K562 (cell line): ENCODE results near the gene TBL2. TPM values are rescaled to one million over a fixed set of nuclear protein-coding genes. Genes with fewer than 3 reads are reported as not detected.

Experiments used
- CBFA2T3 ChIP-seq: fragments of 450-650 bp; IDR thresholded peaks from 2 replicates; pipeline ENCODE4 v1.6.1; 2017
- CHCHD3 ChIP-seq: fragments of 250-450 bp; sonication (Bioruptor Pico); IDR thresholded peaks from 2 replicates; pipeline ENCODE4 v2.1.2; 2022; ENCODE audit warnings: mild to moderate bottlenecking
- CREB1 ChIP-seq, 2 experiments: sonication (generic) in 1 of 2; formaldehyde crosslinking in 1 of 2; IDR thresholded peaks; 2 replicates each; pipeline versions ENCODE4 v1.6.1 to v1.8.0; 2012 to 2022; ENCODE audit warnings: inconsistent platforms in 1 of 2, mild to moderate bottlenecking in 1 of 2, missing genetic modification reagents in 1 of 2, moderate library complexity in 1 of 2
- CREM ChIP-seq: IDR thresholded peaks from 2 replicates; pipeline ENCODE4 v1.6.1; 2014; ENCODE audit warnings: antibody characterized with exemption, low read depth
- MXI1 ChIP-seq: IDR thresholded peaks from 2 replicates; pipeline ENCODE4 v1.6.1; 2011; ENCODE audit warnings: low read depth, mild to moderate bottlenecking, improper control_type of control experiment, low read length
- RFX7 ChIP-seq: fragments of 250-450 bp; sonication (Bioruptor Pico); IDR thresholded peaks from 2 replicates; pipeline ENCODE4 v1.5.1; 2021; ENCODE audit warnings: mild to moderate bottlenecking
- SMARCA4 ChIP-seq: fragments of 450-650 bp; IDR thresholded peaks from 2 replicates; pipeline ENCODE4 v1.6.1; 2016
- XRCC4 ChIP-seq: IDR thresholded peaks from one replicate; pipeline ENCODE4 v1.6.1; 2011; ENCODE audit not compliant: insufficient read depth, insufficient read length; ENCODE audit errors: extremely low read depth
- ZKSCAN8 ChIP-seq: fragments of 200-800 bp; sonication (Bioruptor generic); IDR thresholded peaks from 2 replicates; pipeline ENCODE4 v1.6.1; 2016; ENCODE audit warnings: missing genetic modification characterization, missing compliant biosample characterization
- ZNF507 ChIP-seq: conservative IDR thresholded peaks from 2 replicates; pipeline ENCODE4 v1.6.1; 2017; ENCODE audit warnings: missing genetic modification characterization, missing compliant biosample characterization
- ZNF644 ChIP-seq: fragments of 200-800 bp; sonication (Bioruptor generic); IDR thresholded peaks from 2 replicates; pipeline ENCODE4 v1.6.1; 2016; ENCODE audit warnings: low read depth, missing genetic modification characterization, missing compliant biosample characterization
- ZNF699 ChIP-seq: fragments of 250-450 bp; sonication (Bioruptor Pico); IDR thresholded peaks from 2 replicates; pipeline ENCODE4 v1.8.0; 2021; ENCODE audit warnings: mild to moderate bottlenecking, moderate library complexity; ENCODE audit not compliant: insufficient replicate concordance
- polyA plus RNA-seq, 8 experiments: library from polyadenylated mRNA; depleted of rRNA in 4 of 8; stranded (reverse) in 5 of 8; unstranded in 3 of 8; fragments of >200 nt; fragmentation: Nextera tagmentation in 2 of 8; fragmentation: Illumina TruSeq in 1 of 8; extraction: Ambion mirVana in 2 of 8; extraction: Trizol in 1 of 8; gene quantifications; 2 replicates each; pipeline versions ENCODE4 v1.2.1 to v1.2.3, GENCODE V29; 2011 to 2014; ENCODE audit warnings: inconsistent platforms in 1 of 8, missing spikeins in 1 of 8
- total RNA-seq, 7 experiments: library from RNA; depleted of rRNA in 6 of 7; stranded (reverse); fragments of >200 nt in 6 of 7; fragmentation: Illumina TruSeq in 2 of 7; extraction: Trizol in 2 of 7; gene quantifications; 2 replicates each; pipeline versions ENCODE4 v1.2.1 to v1.2.3, GENCODE V29; 2011 to 2021; ENCODE audit warnings: low replicate concordance in 1 of 7
- TF ChIP-seq, protein P1 (sequence below): fragments of 450-650 bp; IDR thresholded peaks from 2 replicates; pipeline ENCODE4 v1.6.1; 2017; ENCODE audit warnings: antibody characterized with exemption, mild to moderate bottlenecking
- TF ChIP-seq, protein P2 (sequence below), 3 experiments: fragments of 200-800 bp in 1 of 3; sonication (Bioruptor generic) in 1 of 3; sonication (generic) in 1 of 3; formaldehyde crosslinking in 1 of 3; IDR thresholded peaks; 2 replicates each; pipeline versions ENCODE4 v1.6.1 to v1.8.0; 2016 to 2022; ENCODE audit warnings: mild to moderate bottlenecking in 2 of 3, missing compliant biosample characterization in 2 of 3, missing genetic modification characterization in 2 of 3, missing genetic modification reagents in 1 of 3
- TF ChIP-seq, protein P3 (sequence below): fragments of 250-450 bp; sonication (Bioruptor Pico); IDR thresholded peaks from 2 replicates; pipeline ENCODE4 v1.8.0; 2022; ENCODE audit warnings: moderate library complexity, mild to moderate bottlenecking, inconsistent platforms
- TF ChIP-seq, protein P4 (sequence below): sonication (generic); formaldehyde crosslinking; IDR thresholded peaks from 2 replicates; pipeline ENCODE4 v1.8.0; 2022; ENCODE audit warnings: mild to moderate bottlenecking, missing genetic modification reagents
- TF ChIP-seq, protein P5 (sequence below): IDR thresholded peaks from 2 replicates; pipeline ENCODE4 v1.6.1; 2011; ENCODE audit warnings: borderline replicate concordance, low read depth, mild to moderate bottlenecking, moderate library complexity, low read length; ENCODE audit not compliant: insufficient read depth, poor library complexity, severe bottlenecking

Gene TBL2
- total and polyA plus RNA-seq, 9 of the 15 experiments (the other 6 are each of a cell fraction or from before 2014, with no cell fraction given): 2.5 to 123 (median 49.2) TPM

DNA sequence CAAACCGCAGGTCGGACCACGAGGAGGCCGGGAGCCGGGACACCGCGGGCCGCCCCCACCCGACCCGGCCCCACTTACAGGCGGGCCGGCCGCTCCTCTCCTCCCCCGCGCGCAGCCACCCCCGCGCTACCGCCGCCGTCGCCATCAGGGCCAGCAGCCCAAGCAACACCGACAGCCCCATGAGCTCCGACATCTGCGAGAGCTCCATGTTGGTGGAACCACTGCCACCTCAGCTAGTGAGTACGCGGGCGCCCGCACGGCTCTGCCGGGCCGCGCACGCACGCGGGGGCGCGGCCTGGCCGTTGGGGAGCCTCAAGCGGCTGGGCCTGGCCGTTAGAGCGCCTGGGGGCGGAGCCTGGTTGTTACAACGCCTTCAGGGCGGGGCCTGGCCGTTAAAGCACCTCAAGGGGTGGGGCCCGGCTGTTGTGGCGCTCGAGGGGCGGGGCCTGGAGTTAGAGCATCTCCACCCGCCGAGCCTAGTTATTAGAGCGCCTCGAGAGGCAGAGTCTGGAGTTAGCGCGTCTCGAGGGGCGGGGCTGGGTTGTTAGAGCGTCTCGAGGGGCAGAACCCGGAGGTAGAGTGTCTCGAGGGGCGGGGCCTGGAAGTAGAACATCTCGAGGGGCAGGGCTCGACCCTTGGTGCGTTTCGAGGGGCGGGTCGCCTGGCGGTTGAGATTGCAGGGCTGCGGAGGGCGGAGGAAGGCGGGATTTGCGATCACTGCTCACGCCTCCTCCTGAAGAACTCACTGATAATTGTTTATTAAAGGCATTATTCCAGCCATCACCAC lies at the start of gene TBL2 (continued):
- TF ChIP-seq, protein P1, sequence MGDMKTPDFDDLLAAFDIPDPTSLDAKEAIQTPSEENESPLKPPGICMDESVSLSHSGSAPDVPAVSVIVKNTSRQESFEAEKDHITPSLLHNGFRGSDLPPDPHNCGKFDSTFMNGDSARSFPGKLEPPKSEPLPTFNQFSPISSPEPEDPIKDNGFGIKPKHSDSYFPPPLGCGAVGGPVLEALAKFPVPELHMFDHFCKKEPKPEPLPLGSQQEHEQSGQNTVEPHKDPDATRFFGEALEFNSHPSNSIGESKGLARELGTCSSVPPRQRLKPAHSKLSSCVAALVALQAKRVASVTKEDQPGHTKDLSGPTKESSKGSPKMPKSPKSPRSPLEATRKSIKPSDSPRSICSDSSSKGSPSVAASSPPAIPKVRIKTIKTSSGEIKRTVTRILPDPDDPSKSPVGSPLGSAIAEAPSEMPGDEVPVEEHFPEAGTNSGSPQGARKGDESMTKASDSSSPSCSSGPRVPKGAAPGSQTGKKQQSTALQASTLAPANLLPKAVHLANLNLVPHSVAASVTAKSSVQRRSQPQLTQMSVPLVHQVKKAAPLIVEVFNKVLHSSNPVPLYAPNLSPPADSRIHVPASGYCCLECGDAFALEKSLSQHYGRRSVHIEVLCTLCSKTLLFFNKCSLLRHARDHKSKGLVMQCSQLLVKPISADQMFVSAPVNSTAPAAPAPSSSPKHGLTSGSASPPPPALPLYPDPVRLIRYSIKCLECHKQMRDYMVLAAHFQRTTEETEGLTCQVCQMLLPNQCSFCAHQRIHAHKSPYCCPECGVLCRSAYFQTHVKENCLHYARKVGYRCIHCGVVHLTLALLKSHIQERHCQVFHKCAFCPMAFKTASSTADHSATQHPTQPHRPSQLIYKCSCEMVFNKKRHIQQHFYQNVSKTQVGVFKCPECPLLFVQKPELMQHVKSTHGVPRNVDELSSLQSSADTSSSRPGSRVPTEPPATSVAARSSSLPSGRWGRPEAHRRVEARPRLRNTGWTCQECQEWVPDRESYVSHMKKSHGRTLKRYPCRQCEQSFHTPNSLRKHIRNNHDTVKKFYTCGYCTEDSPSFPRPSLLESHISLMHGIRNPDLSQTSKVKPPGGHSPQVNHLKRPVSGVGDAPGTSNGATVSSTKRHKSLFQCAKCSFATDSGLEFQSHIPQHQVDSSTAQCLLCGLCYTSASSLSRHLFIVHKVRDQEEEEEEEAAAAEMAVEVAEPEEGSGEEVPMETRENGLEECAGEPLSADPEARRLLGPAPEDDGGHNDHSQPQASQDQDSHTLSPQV: peak; percentile 77
- no peak for TF ChIP-seq ZKSCAN8 (CRISPR knock-in tag)
- TF ChIP-seq, protein P2, sequence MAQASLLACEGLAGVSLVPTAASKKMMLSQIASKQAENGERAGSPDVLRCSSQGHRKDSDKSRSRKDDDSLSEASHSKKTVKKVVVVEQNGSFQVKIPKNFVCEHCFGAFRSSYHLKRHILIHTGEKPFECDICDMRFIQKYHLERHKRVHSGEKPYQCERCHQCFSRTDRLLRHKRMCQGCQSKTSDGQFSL (CRISPR knock-in tag; IDR thresholded peaks at IDR 0.05): no peak; the same call in 1 of the 2 replicates
- TF ChIP-seq, protein P2 (tag; IDR thresholded peaks at IDR 0.05): no peak
- TF ChIP-seq RFX7: no peak
- TF ChIP-seq ZNF699 (CRISPR knock-in tag): no peak
- TF ChIP-seq SMARCA4: no peak
- TF ChIP-seq CREB1 (IDR thresholded peaks at IDR 0.05): peak; percentile 31; the same call in 1 of the 2 replicates
- peak; percentile 70; the same call in 1 of the 2 replicates for TF ChIP-seq CREB1 (CRISPR knock-in tag; IDR thresholded peaks at IDR 0.05)
- TF ChIP-seq CHCHD3 (CRISPR knock-in tag): no peak
- TF ChIP-seq, protein P3, sequence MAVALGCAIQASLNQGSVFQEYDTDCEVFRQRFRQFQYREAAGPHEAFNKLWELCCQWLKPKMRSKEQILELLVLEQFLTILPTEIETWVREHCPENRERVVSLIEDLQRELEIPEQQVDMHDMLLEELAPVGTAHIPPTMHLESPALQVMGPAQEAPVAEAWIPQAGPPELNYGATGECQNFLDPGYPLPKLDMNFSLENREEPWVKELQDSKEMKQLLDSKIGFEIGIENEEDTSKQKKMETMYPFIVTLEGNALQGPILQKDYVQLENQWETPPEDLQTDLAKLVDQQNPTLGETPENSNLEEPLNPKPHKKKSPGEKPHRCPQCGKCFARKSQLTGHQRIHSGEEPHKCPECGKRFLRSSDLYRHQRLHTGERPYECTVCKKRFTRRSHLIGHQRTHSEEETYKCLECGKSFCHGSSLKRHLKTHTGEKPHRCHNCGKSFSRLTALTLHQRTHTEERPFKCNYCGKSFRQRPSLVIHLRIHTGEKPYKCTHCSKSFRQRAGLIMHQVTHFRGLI (CRISPR knock-in tag): no peak
- peak; percentile 8 for TF ChIP-seq MXI1
- TF ChIP-seq, protein P4, sequence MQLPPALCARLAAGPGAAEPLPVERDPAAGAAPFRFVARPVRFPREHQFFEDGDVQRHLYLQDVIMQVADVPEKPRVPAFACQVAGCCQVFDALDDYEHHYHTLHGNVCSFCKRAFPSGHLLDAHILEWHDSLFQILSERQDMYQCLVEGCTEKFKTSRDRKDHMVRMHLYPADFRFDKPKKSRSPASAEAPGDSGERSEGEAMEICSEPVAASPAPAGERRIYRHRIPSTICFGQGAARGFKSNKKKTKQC (CRISPR knock-in tag): no peak; the same call in none of the 2 replicates
- TF ChIP-seq, protein P5, sequence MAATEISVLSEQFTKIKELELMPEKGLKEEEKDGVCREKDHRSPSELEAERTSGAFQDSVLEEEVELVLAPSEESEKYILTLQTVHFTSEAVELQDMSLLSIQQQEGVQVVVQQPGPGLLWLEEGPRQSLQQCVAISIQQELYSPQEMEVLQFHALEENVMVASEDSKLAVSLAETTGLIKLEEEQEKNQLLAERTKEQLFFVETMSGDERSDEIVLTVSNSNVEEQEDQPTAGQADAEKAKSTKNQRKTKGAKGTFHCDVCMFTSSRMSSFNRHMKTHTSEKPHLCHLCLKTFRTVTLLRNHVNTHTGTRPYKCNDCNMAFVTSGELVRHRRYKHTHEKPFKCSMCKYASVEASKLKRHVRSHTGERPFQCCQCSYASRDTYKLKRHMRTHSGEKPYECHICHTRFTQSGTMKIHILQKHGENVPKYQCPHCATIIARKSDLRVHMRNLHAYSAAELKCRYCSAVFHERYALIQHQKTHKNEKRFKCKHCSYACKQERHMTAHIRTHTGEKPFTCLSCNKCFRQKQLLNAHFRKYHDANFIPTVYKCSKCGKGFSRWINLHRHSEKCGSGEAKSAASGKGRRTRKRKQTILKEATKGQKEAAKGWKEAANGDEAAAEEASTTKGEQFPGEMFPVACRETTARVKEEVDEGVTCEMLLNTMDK: peak; percentile 17
- no peak for TF ChIP-seq ZNF507
- peak; percentile 72; the same call in 1 of the 2 replicates for TF ChIP-seq ZNF644
- 0 out of 2 replicates have a peak, but pooled peaks have one; percentile 11 for TF ChIP-seq CBFA2T3
- peak; percentile 64 for TF ChIP-seq CREM
- no peak for TF ChIP-seq XRCC4
